K562 (cell line): ENCODE data around the gene PFKL. TPM values are rescaled to one million over a fixed set of nuclear protein-coding genes. Genes with fewer than 3 reads are reported as not detected.

Source experiments
- ATAC-seq: fragments of 200-7000 bp; cut with Tn5 transposase; 3 replicates; pipeline ENCODE4 v1.9.1; 2020; ENCODE audit warnings: moderate library complexity
- BruUV-seq: library from RNA; stranded (reverse); fragments of 400-500 nt; replicated peaks from 2 replicates; lab custom pipeline; 2021; lab: Mats Ljungman, UMichigan
- CTCF ChIA-PET: fragments of 300-600 bp; formaldehyde crosslinking; extraction: SDS; loops from one replicate; lab custom pipeline; 2021; ENCODE audit warnings: low intra/inter-chr PET ratio; lab: Yijun Ruan, JAX
- POLR2A ChIA-PET: fragments of 300-600, 350-650 bp; sonication (Branson Sonifier 250); formaldehyde crosslinking; extraction: SDS; loops from one replicate; lab custom pipeline; 2021; ENCODE audit warnings: antibody characterized with exemption, inconsistent platforms; lab: Yijun Ruan, JAX
- DNase-seq, 4 experiments: peaks; one replicate each; pipeline versions ENCODE4 v3.0.0 to v3.0.0-alpha.2; 2011 to 2018; ENCODE audit warnings: low spot score in 3 of 4, mixed read lengths in 3 of 4; ENCODE audit errors: extremely low read depth in 1 of 4
- FAIRE-seq: peaks from 2 replicates; lab custom pipeline; 2011; peaks lifted over from hg19 to GRCh38; lab: Jason Lieb, UNC
- H2AFZ ChIP-seq: 2 replicates; pipeline ENCODE4 v1.6.0; 2011; ENCODE audit warnings: low read depth, low read length, control low read depth, inconsistent platforms
- H3K27ac ChIP-seq: fragments of 200-600 bp; 3 replicates; pipeline ENCODE4 v1.8.0; 2011; ENCODE audit warnings: low read depth, mild to moderate bottlenecking, control low read depth, inconsistent platforms, low read length, moderate library complexity, mixed read lengths; ENCODE audit errors: extremely low read depth
- H3K27me3 ChIP-seq, 2 experiments: fragments of 300-600 bp in 1 of 2; 2 replicates in 1 of 2; 3 replicates in 1 of 2; pipeline versions ENCODE4 v1.6.0 to v1.8.0; 2011; ENCODE audit warnings: inconsistent platforms in 2 of 2, low read length in 2 of 2, mild to moderate bottlenecking in 1 of 2, mixed read lengths in 1 of 2, moderate library complexity in 1 of 2; ENCODE audit not compliant: control insufficient read depth in 2 of 2, insufficient read depth in 2 of 2
- H3K36me3 ChIP-seq: fragments of 300-600 bp; 3 replicates; pipeline ENCODE4 v1.8.0; 2011; ENCODE audit warnings: mild to moderate bottlenecking, low read length, inconsistent platforms; ENCODE audit not compliant: control insufficient read depth, insufficient read depth
- H3K4me1 ChIP-seq, 2 experiments: fragments of 200-600 bp in 1 of 2; replicated peaks in 1 of 2; 2 replicates in 1 of 2; 3 replicates in 1 of 2; pipeline versions ENCODE4 v1.5.1 to v1.8.0; 2011; ENCODE audit warnings: inconsistent platforms in 2 of 2, low read length in 2 of 2, mild to moderate bottlenecking in 1 of 2, mixed read lengths in 1 of 2, moderate library complexity in 1 of 2; ENCODE audit not compliant: control insufficient read depth in 2 of 2, insufficient read depth in 2 of 2
- H3K4me2 ChIP-seq: 2 replicates; pipeline ENCODE4 v1.6.1; 2011; ENCODE audit warnings: low read length, control low read depth, inconsistent platforms, mixed read lengths; ENCODE audit not compliant: insufficient read depth
- H3K4me3 ChIP-seq: fragments of 200-600 bp; sonication (generic), shearing (Covaris generic); 2 replicates; pipeline ENCODE4 v1.5.1; 2016; ENCODE audit warnings: control low read depth, inconsistent platforms
- H3K79me2 ChIP-seq: fragments of 200-600 bp; 3 replicates; pipeline ENCODE4 v1.8.0; 2011; ENCODE audit warnings: low read length, inconsistent platforms; ENCODE audit not compliant: control insufficient read depth, insufficient read depth
- H3K9ac ChIP-seq, 2 experiments: 2 replicates each; pipeline versions ENCODE4 v1.6.0 to v1.6.1; 2011; ENCODE audit warnings: low read depth in 2 of 2, low read length in 2 of 2, control low read depth in 1 of 2, inconsistent platforms in 1 of 2, mild to moderate bottlenecking in 1 of 2, mixed read lengths in 1 of 2; ENCODE audit not compliant: insufficient read depth in 1 of 2
- H3K9me1 ChIP-seq: one replicate; pipeline ENCODE4 v1.6.0; 2011; ENCODE audit warnings: inconsistent platforms, mild to moderate bottlenecking, low read length, moderate library complexity; ENCODE audit not compliant: control insufficient read depth, insufficient read depth
- H3K9me3 ChIP-seq: replicated peaks from 2 replicates; pipeline ENCODE4 v1.5.1; 2011; ENCODE audit warnings: low read depth, low read length, inconsistent platforms; ENCODE audit not compliant: control insufficient read depth, insufficient read depth
- H4K20me1 ChIP-seq: replicated peaks from 2 replicates; pipeline ENCODE4 v1.6.1; 2011; ENCODE audit warnings: low read length, inconsistent platforms, mixed read lengths; ENCODE audit not compliant: control insufficient read depth, insufficient read depth
- FOXJ2 ChIP-seq: fragments of 200-800 bp; sonication (Bioruptor generic); IDR thresholded peaks from 2 replicates; pipeline ENCODE4 v1.6.1; 2016; ENCODE audit warnings: missing genetic modification characterization, missing compliant biosample characterization
- MYBL2 ChIP-seq, 2 experiments: fragments of 450-650 bp in 1 of 2; sonication (generic) in 1 of 2; formaldehyde crosslinking in 1 of 2; IDR thresholded peaks; 2 replicates each; pipeline versions ENCODE4 v1.6.1 to v1.8.1; 2017 to 2022; ENCODE audit warnings: borderline replicate concordance in 1 of 2, inconsistent platforms in 1 of 2, low read depth in 1 of 2, mild to moderate bottlenecking in 1 of 2, missing genetic modification reagents in 1 of 2, moderate library complexity in 1 of 2
- ZBTB9 ChIP-seq: fragments of 450-650 bp; formaldehyde crosslinking; IDR thresholded peaks from 2 replicates; pipeline ENCODE4 v1.4.0; 2020; ENCODE audit warnings: mild to moderate bottlenecking, moderate library complexity
- ZNF511 ChIP-seq: sonication (generic); formaldehyde crosslinking; IDR thresholded peaks from 2 replicates; pipeline ENCODE4 v1.8.0; 2022; ENCODE audit warnings: mild to moderate bottlenecking, missing genetic modification reagents
- WGBS: fragments of 100-300 bp; shearing (Covaris generic); methylation state at CpG from one replicate; pipeline ENCODE4 v1.1.6; 2016; ENCODE audit warnings: low coverage, mixed read lengths; ENCODE audit not compliant: insufficient coverage; ENCODE audit errors: missing lambda C conversion rate; 5-methylcytosine and 5-hydroxymethylcytosine counted together
- in situ Hi-C: fragments of 300-500 bp; cut with MboI; formaldehyde crosslinking; loops from 4 replicates; pipeline ENCODE4 v1.15.0; 2018; ENCODE audit warnings: inconsistent platforms, mixed read lengths
- intact Hi-C: fragments of 100-400 bp; cut with micrococcal nuclease; formaldehyde crosslinking; loops from 2 replicates; pipeline ENCODE4 v1.14.2; 2022
- polyA plus RNA-seq, 8 experiments: library from polyadenylated mRNA; depleted of rRNA in 4 of 8; stranded (reverse) in 5 of 8; unstranded in 3 of 8; fragments of >200 nt; fragmentation: Nextera tagmentation in 2 of 8; fragmentation: Illumina TruSeq in 1 of 8; extraction: Ambion mirVana in 2 of 8; extraction: Trizol in 1 of 8; gene quantifications; 2 replicates each; pipeline versions ENCODE4 v1.2.1 to v1.2.3, GENCODE V29; 2011 to 2014; ENCODE audit warnings: inconsistent platforms in 1 of 8, missing spikeins in 1 of 8
- total RNA-seq, 7 experiments: library from RNA; depleted of rRNA in 6 of 7; stranded (reverse); fragments of >200 nt in 6 of 7; fragmentation: Illumina TruSeq in 2 of 7; extraction: Trizol in 2 of 7; gene quantifications; 2 replicates each; pipeline versions ENCODE4 v1.2.1 to v1.2.3, GENCODE V29; 2011 to 2021; ENCODE audit warnings: low replicate concordance in 1 of 7

Gene PFKL
- total and polyA plus RNA-seq, 9 of the 15 experiments (the other 6 are each of a cell fraction or from before 2014, with no cell fraction given), result 1.1 to 124 (median 45.6) TPM

- H3K9me3 ChIP-seq, result no peaks in the 10 kb centered on the region
- no peak overlapping the region for H3K27ac ChIP-seq
- in situ Hi-C loops, result no loop called here
- DNase-seq, result no peak
- no peaks in the 10 kb centered on the region for H3K9me1 ChIP-seq
- intact Hi-C loops, result no loop called here
- no peak for ATAC-seq
- H3K4me2 ChIP-seq, result no peak overlapping the region
- no peaks in the 10 kb centered on the region for H3K79me2 ChIP-seq
- no peak overlapping the region for H3K9ac ChIP-seq
- peaks cover 60 to 84% of the 10 kb centered on the region in 2 experiments for H3K27me3 ChIP-seq
- no TSS peak for BruUV-seq
- TF ChIP-seq MYBL2 (IDR thresholded peaks at IDR 0.05; ENCODE audit: low read depth), result no peak
- no peak for TF ChIP-seq MYBL2 (CRISPR knock-in tag; IDR thresholded peaks at IDR 0.05; ENCODE audit: borderline replicate concordance)
- no peak for TF ChIP-seq ZNF511 (CRISPR knock-in tag)
- TF ChIP-seq FOXJ2 (tag), result no peak
- TF ChIP-seq ZBTB9 (CRISPR knock-in tag), result peak; percentile 70; the same call in 1 of the 2 replicates
- H3K4me1 ChIP-seq, result peaks cover 0 to 33% of the 10 kb centered on the region in 2 experiments; a peak in 4 of 5 replicates
- no peak for FAIRE-seq
- H3K4me3 ChIP-seq, result no peak overlapping the region
- POLR2A ChIA-PET, result no interaction called here
- H3K36me3 ChIP-seq, result no peaks in the 10 kb centered on the region
- CTCF ChIA-PET, result no interaction called here
- WGBS, result 20% methylated on average over 31 of the region's 37 CpGs
- no peaks in the 10 kb centered on the region; the same call in 1 of the 2 replicates for H4K20me1 ChIP-seq
- H2AFZ ChIP-seq, result no peak overlapping the region
Observed at GRCh38 chr21:44370786-44371410, 71.0 kb downstream of the PFKL start.
